Natural killer cell (primary cell): ENCODE data around the gene TTC24. TPM values are rescaled to one million over a fixed set of nuclear protein-coding genes. Genes with fewer than 3 reads are reported as not detected.
A peak's percentile ranks its signal among the peaks of the same experiment; 100 is the strongest.

Source experiments
- ATAC-seq, 3 donors: fragments of 150-1000 bp in 2 of 3; fragments of 200-7000 bp in 1 of 3; cut with Tn5 transposase; 1 replicate in 1 of 3; 2 replicates in 2 of 3; pipeline ENCODE4 v1.10.0; 2021; ENCODE audit warnings: mild to moderate bottlenecking in 2 of 3, moderate library complexity in 2 of 3
- DNase-seq, 2 donors: peaks; one replicate each; pipeline versions ENCODE4 v3.0.0 to v3.0.0-alpha.2; 2013 to 2021; ENCODE audit warnings: mixed read lengths in 1 of 2
- H3K27ac ChIP-seq: one replicate; pipeline ENCODE4 v1.5.1; 2013; ENCODE audit warnings: mild to moderate bottlenecking, low read length
- H3K27me3 ChIP-seq: one replicate; pipeline ENCODE4 v1.6.1; 2013; ENCODE audit warnings: low read length; ENCODE audit not compliant: control insufficient read depth, insufficient read depth
- H3K36me3 ChIP-seq: one replicate; pipeline ENCODE4 v1.6.1; 2013; ENCODE audit warnings: low read length; ENCODE audit not compliant: control insufficient read depth, insufficient read depth
- H3K4me1 ChIP-seq: one replicate; pipeline ENCODE4 v1.6.1; 2013; ENCODE audit warnings: low read length; ENCODE audit not compliant: control insufficient read depth, insufficient read depth
- H3K4me3 ChIP-seq: one replicate; pipeline ENCODE4 v1.5.1; 2013; ENCODE audit warnings: low read length
- H3K9me3 ChIP-seq: one replicate; pipeline ENCODE4 v1.6.1; 2013; ENCODE audit warnings: low read length; ENCODE audit not compliant: control insufficient read depth, insufficient read depth
- H3K27ac Mint-ChIP-seq, 2 donors: one replicate each; pipeline ENCODE4 v1.8.0; 2022; ENCODE audit warnings: mild to moderate bottlenecking in 2 of 2, mixed read lengths in 2 of 2, moderate library complexity in 1 of 2
- H3K27me3 Mint-ChIP-seq, 2 donors: one replicate each; pipeline ENCODE4 v1.8.0; 2022; ENCODE audit warnings: low read depth in 2 of 2, mixed read lengths in 2 of 2
- H3K36me3 Mint-ChIP-seq: one replicate; pipeline ENCODE4 v1.8.0; 2022; ENCODE audit warnings: mixed read lengths
- H3K4me1 Mint-ChIP-seq, 2 donors: one replicate each; pipeline ENCODE4 v1.8.0; 2022; ENCODE audit warnings: mixed read lengths in 2 of 2
- H3K4me3 Mint-ChIP-seq: one replicate; pipeline ENCODE4 v1.8.0; 2022; ENCODE audit warnings: mild to moderate bottlenecking, moderate library complexity, mixed read lengths
- H3K9me3 Mint-ChIP-seq, 2 donors: one replicate each; pipeline ENCODE4 v1.8.0; 2022; ENCODE audit warnings: mixed read lengths in 2 of 2
- CTCF ChIP-seq: fragments of 200-600 bp; IDR thresholded peaks from one replicate; pipeline ENCODE4 v1.8.0; 2022; ENCODE audit warnings: antibody characterized with exemption
- WGBS: methylation state at CpG from one replicate; pipeline ENCODE4 v1.1.7; 2013; ENCODE audit warnings: missing lambda C conversion rate; ENCODE audit not compliant: insufficient coverage; 5-methylcytosine and 5-hydroxymethylcytosine counted together
- intact Hi-C: fragments of 100-400 bp; cut with micrococcal nuclease; formaldehyde crosslinking; loops from one replicate; pipeline ENCODE4 v1.14.2; 2022
- total RNA-seq, 4 donors: library from RNA; stranded (reverse); fragments of 120-200 nt in 1 of 4; gene quantifications; one replicate each; pipeline versions ENCODE4 v1.2.3 to v1.2.4, GENCODE V29; 2013 to 2022

TTC24 gene
- total RNA-seq, 3 donors from 2014 or later (not counting 1 experiment from before 2014, with no cell fraction given): 3.3 to 4.1 (median 4.0) TPM

GRCh38 chr1:156571261-156571852, 8.2 kb upstream of the TTC24 start:
- intact Hi-C loops: no loop called here
- Mint-ChIP-seq H3K27me3 (peaks cover 29 to 37% of the 10 kb centered on the region in 2 donors), H3K9me3 (no peaks in the 10 kb centered on the region), H3K4me3 (peak overlapping the region; percentile 32), H3K27ac (no peak overlapping the region), H3K36me3 (no peaks in the 10 kb centered on the region), H3K4me1 (peaks cover 14 to 15% of the 10 kb centered on the region in 2 donors)
- no peak overlapping the region for H3K27ac ChIP-seq
- no peaks in the 10 kb centered on the region for H3K36me3 ChIP-seq
- H3K9me3 ChIP-seq: no peaks in the 10 kb centered on the region
- no peak for DNase-seq
- H3K4me3 ChIP-seq: no peak overlapping the region
- peaks cover 11% of the 10 kb centered on the region for H3K4me1 ChIP-seq
- ATAC-seq: no peak
- peaks cover 21% of the 10 kb centered on the region for H3K27me3 ChIP-seq
- TF ChIP-seq CTCF: no peak
- WGBS: 72% methylated on average over 2 of the region's 4 CpGs

- peak; percentile 35 to 83 for DNase-seq
- Mint-ChIP-seq H3K4me1 (peaks cover 14 to 15% of the 10 kb centered on the region in 2 donors), H3K4me3 (peak within 1 kb of the TSS; percentile 82)
Measured at GRCh38 chr1:156571919-156572662, 7.4 kb upstream of the TTC24 start, which contains the start of gene IQGAP3. Gene IQGAP3, minus strand, starts transcription at chr1:156572565. Its CDS starts 36 bp downstream, at chr1:156572529.

GRCh38 chr1:156572663-156573018, 6.9 kb upstream of the TTC24 start:
- Mint-ChIP-seq H3K36me3 (no peaks in the 10 kb centered on the region), H3K4me3 (peak overlapping the region; percentile 82), H3K27me3 (peaks cover 29 to 37% of the 10 kb centered on the region in 2 donors), H3K27ac (peak overlapping the region in 1 of 2 donors; percentile 13), H3K4me1 (peaks cover 14 to 15% of the 10 kb centered on the region in 2 donors), H3K9me3 (no peaks in the 10 kb centered on the region)
- TF ChIP-seq CTCF: no peak
- Histone ChIP-seq H3K9me3 (no peaks in the 10 kb centered on the region), H3K4me1 (peaks cover 11% of the 10 kb centered on the region), H3K27me3 (peaks cover 21% of the 10 kb centered on the region), H3K36me3 (no peaks in the 10 kb centered on the region), H3K4me3 (no peak overlapping the region), H3K27ac (no peak overlapping the region)
- intact Hi-C loops: no loop called here
- DNase-seq: no peak
- ATAC-seq: no peak
- WGBS: 49% methylated on average over 10 of the region's 10 CpGs

More at GRCh38 chr1:156571919-156572662, 7.4 kb upstream of the TTC24 start, which contains the start of gene IQGAP3:
- intact Hi-C loops: no loop called here
- Mint-ChIP-seq H3K27ac (peak within 1 kb of the TSS in 1 of 2 donors; percentile 13), H3K36me3 (no peaks in the 10 kb centered on the region), H3K9me3 (no peaks in the 10 kb centered on the region), H3K27me3 (peaks cover 29 to 37% of the 10 kb centered on the region in 2 donors)
- 5% methylated on average over 38 of the region's 38 CpGs for WGBS
- H3K9me3 ChIP-seq: no peaks in the 10 kb centered on the region
- no peak within 1 kb of the TSS for H3K4me3 ChIP-seq
- no peaks in the 10 kb centered on the region for H3K36me3 ChIP-seq
- ATAC-seq: peak; percentile 73 to 84 (median 74)
- H3K4me1 ChIP-seq: peaks cover 11% of the 10 kb centered on the region
- no peak within 1 kb of the TSS for H3K27ac ChIP-seq
- TF ChIP-seq CTCF: no peak
- peaks cover 21% of the 10 kb centered on the region for H3K27me3 ChIP-seq
